H1 (cell line): ENCODE data around the gene ZFYVE1. TPM values are rescaled to one million over a fixed set of nuclear protein-coding genes. Genes with fewer than 3 reads are reported as not detected.

Experiments
- BACH1 ChIP-seq: IDR thresholded peaks from 2 replicates; pipeline ENCODE4 v1.6.1; 2012; ENCODE audit warnings: low read length, improper control_type of control experiment
- NANOG ChIP-seq: IDR thresholded peaks from 2 replicates; pipeline ENCODE4 v1.6.1; 2011; ENCODE audit warnings: low read length, low read depth, mild to moderate bottlenecking, inconsistent platforms; ENCODE audit not compliant: insufficient read depth, poor library complexity, severe bottlenecking
- RFX5 ChIP-seq: IDR thresholded peaks from 2 replicates; pipeline ENCODE4 v1.6.1; 2011; ENCODE audit warnings: low read depth, low read length, improper control_type of control experiment, borderline replicate concordance
- polyA plus RNA-seq, 7 experiments: library from polyadenylated mRNA; depleted of rRNA in 3 of 7; stranded (reverse) in 5 of 7; unstranded in 2 of 7; fragments of >200 nt in 5 of 7; fragments of 200-250 nt in 2 of 7; gene quantifications; 1 replicate in 5 of 7; 2 replicates in 1 of 7; 4 replicates in 1 of 7; pipeline versions ENCODE4 v1.2.1 to v1.2.3, GENCODE V29; 2011 to 2013; ENCODE audit warnings: missing spikeins in 2 of 7, mixed read lengths in 2 of 7
- total RNA-seq: library from RNA; stranded (reverse); fragmentation: NEBNext Ultra II Directional; extraction: Animal tissue kit (Norgen Biotek cat#: 25700); gene quantifications from 2 replicates; pipeline ENCODE4 v1.2.1, GENCODE V29; 2021

ZFYVE1 gene
- total and polyA plus RNA-seq, 2 of the 8 experiments (the other 6 are each of a cell fraction or from before 2014, with no cell fraction given), result 9.8 to 12.5 TPM

GRCh38 chr14:73026845-73027542, at the start of gene ZFYVE1 (continued):
- TF ChIP-seq NANOG, result no peak
- no peak for TF ChIP-seq BACH1
- no peak for TF ChIP-seq RFX5
- TF ChIP-seq, all 59 proteins: peak for 19
